GM12878 (cell line): Measurements from ENCODE around the gene DOC2B. TPM values are rescaled to one million over a fixed set of nuclear protein-coding genes. Genes with fewer than 3 reads are reported as not detected.
A peak's percentile ranks its signal among the peaks of the same experiment; 100 is the strongest.

Experiments used
- ATAC-seq: fragments of 200-7000 bp; cut with Tn5 transposase; 3 replicates; pipeline ENCODE4 v1.9.1; 2020; ENCODE audit warnings: mild to moderate bottlenecking, moderate library complexity
- BruUV-seq: library from RNA; stranded (reverse); fragments of 400-500 nt; replicated peaks from 2 replicates; lab custom pipeline; 2021; lab: Mats Ljungman, UMichigan
- CTCF ChIA-PET: fragments of 300-600 bp; sonication (Branson Sonifier 250); formaldehyde crosslinking; extraction: SDS; loops from one replicate; lab custom pipeline; 2021; ENCODE audit warnings: inconsistent platforms; lab: Yijun Ruan, JAX
- POLR2A ChIA-PET: fragments of 350-600 bp; formaldehyde crosslinking; extraction: SDS; loops from one replicate; lab custom pipeline; 2021; ENCODE audit warnings: inconsistent platforms; lab: Charles Lee
- RAD21 ChIA-PET: fragments of 300-600 bp; sonication (Branson Sonifier 250); formaldehyde crosslinking; loops from one replicate; lab custom pipeline; 2023; ENCODE audit warnings: antibody characterized with exemption; ENCODE audit not compliant: unreplicated experiment; lab: Charles Lee
- SMC1A ChIA-PET: fragments of 300-600 bp; sonication (Branson Sonifier 250); formaldehyde crosslinking; loops from one replicate; lab custom pipeline; 2023; ENCODE audit not compliant: unreplicated experiment, uncharacterized antibody; lab: Charles Lee
- DNase-seq: peaks from one replicate; pipeline ENCODE4 v3.0.0-alpha.2; 2011; ENCODE audit warnings: low read depth, low spot score
- FAIRE-seq: peaks from 3 replicates; lab custom pipeline; 2011; peaks lifted over from hg19 to GRCh38; lab: Jason Lieb, UNC
- H2AFZ ChIP-seq: 2 replicates; pipeline ENCODE4 v1.6.0; 2011; ENCODE audit warnings: low read depth, low read length, control low read depth; ENCODE audit not compliant: control insufficient read depth
- H3K27ac ChIP-seq: 2 replicates; pipeline ENCODE4 v1.5.1; 2011; ENCODE audit warnings: control low read depth; ENCODE audit not compliant: control insufficient read depth, insufficient read depth
- H3K27me3 ChIP-seq, 2 experiments: replicated peaks in 1 of 2; 2 replicates each; pipeline versions ENCODE4 v1.6.0 to v1.6.1; 2011; ENCODE audit warnings: low read length in 1 of 2; ENCODE audit not compliant: control insufficient read depth in 2 of 2, insufficient read depth in 2 of 2
- H3K36me3 ChIP-seq, 2 experiments: 2 replicates each; pipeline ENCODE4 v1.5.1; 2011; ENCODE audit warnings: low read length in 1 of 2; ENCODE audit not compliant: control insufficient read depth in 2 of 2, insufficient read depth in 2 of 2
- H3K4me1 ChIP-seq: 2 replicates; pipeline ENCODE4 v1.6.1; 2011; ENCODE audit warnings: mild to moderate bottlenecking, low read length, moderate library complexity, mixed read lengths; ENCODE audit not compliant: control insufficient read depth, insufficient read depth
- H3K4me2 ChIP-seq: 2 replicates; pipeline ENCODE4 v1.6.0; 2011; ENCODE audit warnings: control low read depth; ENCODE audit not compliant: control insufficient read depth, insufficient read depth
- H3K4me3 ChIP-seq: fragments of 200-600 bp; sonication (generic); 2 replicates; pipeline ENCODE4 v1.5.1; 2016
- H3K79me2 ChIP-seq: 2 replicates; pipeline ENCODE4 v1.6.0; 2011; ENCODE audit warnings: low read length; ENCODE audit not compliant: control insufficient read depth, insufficient read depth
- H3K9ac ChIP-seq: 2 replicates; pipeline ENCODE4 v1.8.0; 2011; ENCODE audit warnings: low read length, control low read depth, mixed read lengths; ENCODE audit not compliant: control insufficient read depth, insufficient read depth
- H3K9me3 ChIP-seq: replicated peaks from 3 replicates; pipeline ENCODE4 v1.5.1; 2011; ENCODE audit warnings: mild to moderate bottlenecking, low read length; ENCODE audit not compliant: control insufficient read depth, insufficient read depth
- H4K20me1 ChIP-seq: 2 replicates; pipeline ENCODE4 v1.6.0; 2011; ENCODE audit not compliant: control insufficient read depth, insufficient read depth
- DPF2 ChIP-seq: fragments of 450-650 bp; IDR thresholded peaks from 2 replicates; pipeline ENCODE4 v1.6.1; 2017; ENCODE audit warnings: mild to moderate bottlenecking
- EED ChIP-seq: sonication (generic); IDR thresholded peaks from 2 replicates; pipeline ENCODE4 v1.6.1; 2016; ENCODE audit warnings: antibody characterized with exemption, low read depth
- GABPA ChIP-seq: IDR thresholded peaks from 2 replicates; pipeline ENCODE4 v1.6.1; 2014; ENCODE audit warnings: antibody characterized with exemption, low read depth, mild to moderate bottlenecking, inconsistent platforms
- NFYB ChIP-seq: IDR thresholded peaks from 2 replicates; pipeline ENCODE4 v1.6.1; 2011; ENCODE audit warnings: low read depth, mild to moderate bottlenecking, low read length, improper control_type of control experiment, moderate library complexity; ENCODE audit not compliant: insufficient read depth
- RUNX3 ChIP-seq: IDR thresholded peaks from 2 replicates; pipeline ENCODE4 v1.6.1; 2012; ENCODE audit warnings: low read length, inconsistent platforms
- SUPT20H ChIP-seq: IDR thresholded peaks from 2 replicates; pipeline ENCODE4 v1.6.1; 2011; ENCODE audit warnings: low read depth, mild to moderate bottlenecking, low read length, moderate library complexity, borderline replicate concordance; ENCODE audit not compliant: control insufficient read depth
- TARDBP ChIP-seq: IDR thresholded peaks from 2 replicates; pipeline ENCODE4 v1.6.1; 2016; ENCODE audit warnings: borderline replicate concordance
- ZNF24 ChIP-seq: fragments of 450-650 bp; IDR thresholded peaks from 2 replicates; pipeline ENCODE4 v1.6.1; 2017; ENCODE audit warnings: antibody characterized with exemption, mild to moderate bottlenecking
- ZNF384 ChIP-seq: IDR thresholded peaks from 2 replicates; pipeline ENCODE4 v1.6.1; 2012; ENCODE audit warnings: low read depth, mild to moderate bottlenecking, low read length, improper control_type of control experiment, borderline replicate concordance
- WGBS: methylation state at CpG from one replicate; pipeline ENCODE4 v1.1.6; 2016; ENCODE audit warnings: low lambda C conversion rate; ENCODE audit not compliant: insufficient replicate concordance, insufficient coverage; ENCODE audit errors: missing lambda C conversion rate; 5-methylcytosine and 5-hydroxymethylcytosine counted together
- in situ Hi-C: fragments of 300-500 bp; cut with MboI; formaldehyde crosslinking; loops from 9 replicates; pipeline ENCODE4 v1.14.3; 2018; ENCODE audit warnings: mixed read lengths
- intact Hi-C: fragments of 100-400 bp; cut with micrococcal nuclease; formaldehyde crosslinking; loops from one replicate; pipeline ENCODE4 v1.14.2; 2022; ENCODE audit not compliant: unreplicated experiment
- polyA plus RNA-seq, 11 experiments: library from polyadenylated mRNA; depleted of rRNA in 4 of 11; unstranded in 6 of 11; stranded (reverse) in 5 of 11; fragments of >200 nt; fragmentation: Nextera tagmentation in 4 of 11; fragmentation: Illumina TruSeq in 1 of 11; extraction: Ambion mirVana in 4 of 11; extraction: Trizol in 1 of 11; gene quantifications; 1 replicate in 1 of 11; 2 replicates in 10 of 11; pipeline versions ENCODE4 v1.2.1 to v1.2.3, GENCODE V29; 2011 to 2016; ENCODE audit warnings: inconsistent platforms in 2 of 11, missing spikeins in 2 of 11, low read depth in 1 of 11
- total RNA-seq, 4 experiments: library from RNA; depleted of rRNA in 3 of 4; stranded (reverse); fragments of >200 nt in 3 of 4; fragmentation: Illumina TruSeq in 1 of 4; extraction: Trizol in 1 of 4; gene quantifications; 2 replicates each; pipeline versions ENCODE4 v1.2.1 to v1.2.3, GENCODE V29; 2013 to 2021
- TF ChIP-seq, protein P1 (sequence below): IDR thresholded peaks from 2 replicates; pipeline ENCODE4 v1.6.1; 2011; ENCODE audit warnings: low read depth, low read length, improper control_type of control experiment, borderline replicate concordance
- TF ChIP-seq, protein P2 (sequence below): fragments of 450-650 bp; IDR thresholded peaks from 2 replicates; pipeline ENCODE4 v1.6.1; 2017; ENCODE audit warnings: mild to moderate bottlenecking
- TF ChIP-seq, protein P3 (sequence below): IDR thresholded peaks from 2 replicates; pipeline ENCODE4 v1.6.1; 2012; ENCODE audit warnings: improper control_type of control experiment, low read depth, low read length; ENCODE audit not compliant: insufficient replicate concordance

Gene DOC2B
- total and polyA plus RNA-seq, 10 of the 15 experiments (the other 5 are each of a cell fraction or from before 2014, with no cell fraction given) = not detected

DNA sequence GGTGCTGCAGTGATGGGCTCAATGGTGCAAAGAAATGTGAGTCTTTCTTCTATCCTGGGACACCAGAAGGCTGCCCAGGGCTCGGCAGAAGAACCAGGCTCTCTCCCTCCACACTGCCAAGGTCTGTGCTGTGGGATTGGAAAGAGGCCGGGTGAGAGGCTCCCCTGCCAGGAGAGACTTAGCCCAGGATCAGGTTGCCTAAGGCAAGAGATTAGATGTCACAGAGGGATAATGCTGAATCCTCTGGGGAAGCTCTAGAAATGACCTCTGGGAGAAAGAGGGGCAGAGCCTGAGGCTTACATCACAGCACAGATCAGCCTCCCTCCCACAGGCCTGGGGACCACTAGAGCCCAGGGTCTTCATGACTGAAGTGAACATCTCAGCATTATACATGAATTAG, 5.7 kb upstream of the DOC2B start (continued):
- TF ChIP-seq, protein P1, sequence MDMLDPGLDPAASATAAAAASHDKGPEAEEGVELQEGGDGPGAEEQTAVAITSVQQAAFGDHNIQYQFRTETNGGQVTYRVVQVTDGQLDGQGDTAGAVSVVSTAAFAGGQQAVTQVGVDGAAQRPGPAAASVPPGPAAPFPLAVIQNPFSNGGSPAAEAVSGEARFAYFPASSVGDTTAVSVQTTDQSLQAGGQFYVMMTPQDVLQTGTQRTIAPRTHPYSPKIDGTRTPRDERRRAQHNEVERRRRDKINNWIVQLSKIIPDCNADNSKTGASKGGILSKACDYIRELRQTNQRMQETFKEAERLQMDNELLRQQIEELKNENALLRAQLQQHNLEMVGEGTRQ = no peak
- TF ChIP-seq NFYB (no peak), ZNF384 (no peak)

GRCh38 chr17:185445-186138, 4.1 kb upstream of the DOC2B start:
- Histone ChIP-seq H3K36me3 (no peaks in the 10 kb centered on the region), H3K79me2 (no peaks in the 10 kb centered on the region), H3K9me3 (no peaks in the 10 kb centered on the region), H3K4me1 (peaks cover 3% of the 10 kb centered on the region), H3K4me3 (no peak overlapping the region), H2AFZ (peak overlapping the region; percentile 26; the same call in 1 of the 2 replicates), H3K27me3 (peaks cover 0 to 5% of the 10 kb centered on the region in 2 experiments; a peak in 2 of 4 replicates), H3K27ac (peak overlapping the region; percentile 4; the same call in 1 of the 2 replicates), H3K9ac (no peak overlapping the region), H4K20me1 (no peaks in the 10 kb centered on the region), H3K4me2 (no peak overlapping the region; the same call in 1 of the 2 replicates)
- ChIA-PET CTCF (no interaction called here), RAD21 (no interaction called here), POLR2A (no interaction called here), SMC1A (no interaction called here)
- intact Hi-C loops = no loop called here
- FAIRE-seq = no peak
- in situ Hi-C loops = no loop called here
- no peak for DNase-seq
- peak; percentile 67 for ATAC-seq
- BruUV-seq = no TSS peak
- 9% methylated on average over 14 of the region's 14 CpGs for WGBS
- TF ChIP-seq TARDBP = no peak
- TF ChIP-seq, protein P2, sequence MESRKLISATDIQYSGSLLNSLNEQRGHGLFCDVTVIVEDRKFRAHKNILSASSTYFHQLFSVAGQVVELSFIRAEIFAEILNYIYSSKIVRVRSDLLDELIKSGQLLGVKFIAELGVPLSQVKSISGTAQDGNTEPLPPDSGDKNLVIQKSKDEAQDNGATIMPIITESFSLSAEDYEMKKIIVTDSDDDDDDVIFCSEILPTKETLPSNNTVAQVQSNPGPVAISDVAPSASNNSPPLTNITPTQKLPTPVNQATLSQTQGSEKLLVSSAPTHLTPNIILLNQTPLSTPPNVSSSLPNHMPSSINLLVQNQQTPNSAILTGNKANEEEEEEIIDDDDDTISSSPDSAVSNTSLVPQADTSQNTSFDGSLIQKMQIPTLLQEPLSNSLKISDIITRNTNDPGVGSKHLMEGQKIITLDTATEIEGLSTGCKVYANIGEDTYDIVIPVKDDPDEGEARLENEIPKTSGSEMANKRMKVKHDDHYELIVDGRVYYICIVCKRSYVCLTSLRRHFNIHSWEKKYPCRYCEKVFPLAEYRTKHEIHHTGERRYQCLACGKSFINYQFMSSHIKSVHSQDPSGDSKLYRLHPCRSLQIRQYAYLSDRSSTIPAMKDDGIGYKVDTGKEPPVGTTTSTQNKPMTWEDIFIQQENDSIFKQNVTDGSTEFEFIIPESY = no peak
- TF ChIP-seq GABPA = no peak
- peak; percentile 35 for TF ChIP-seq RUNX3
- TF ChIP-seq DPF2 = 0 out of 2 replicates have a peak, but pooled peaks have one; percentile 22
- no peak for TF ChIP-seq SUPT20H
- no peak for TF ChIP-seq EED
- no peak for TF ChIP-seq ZNF24
- TF ChIP-seq, protein P3, sequence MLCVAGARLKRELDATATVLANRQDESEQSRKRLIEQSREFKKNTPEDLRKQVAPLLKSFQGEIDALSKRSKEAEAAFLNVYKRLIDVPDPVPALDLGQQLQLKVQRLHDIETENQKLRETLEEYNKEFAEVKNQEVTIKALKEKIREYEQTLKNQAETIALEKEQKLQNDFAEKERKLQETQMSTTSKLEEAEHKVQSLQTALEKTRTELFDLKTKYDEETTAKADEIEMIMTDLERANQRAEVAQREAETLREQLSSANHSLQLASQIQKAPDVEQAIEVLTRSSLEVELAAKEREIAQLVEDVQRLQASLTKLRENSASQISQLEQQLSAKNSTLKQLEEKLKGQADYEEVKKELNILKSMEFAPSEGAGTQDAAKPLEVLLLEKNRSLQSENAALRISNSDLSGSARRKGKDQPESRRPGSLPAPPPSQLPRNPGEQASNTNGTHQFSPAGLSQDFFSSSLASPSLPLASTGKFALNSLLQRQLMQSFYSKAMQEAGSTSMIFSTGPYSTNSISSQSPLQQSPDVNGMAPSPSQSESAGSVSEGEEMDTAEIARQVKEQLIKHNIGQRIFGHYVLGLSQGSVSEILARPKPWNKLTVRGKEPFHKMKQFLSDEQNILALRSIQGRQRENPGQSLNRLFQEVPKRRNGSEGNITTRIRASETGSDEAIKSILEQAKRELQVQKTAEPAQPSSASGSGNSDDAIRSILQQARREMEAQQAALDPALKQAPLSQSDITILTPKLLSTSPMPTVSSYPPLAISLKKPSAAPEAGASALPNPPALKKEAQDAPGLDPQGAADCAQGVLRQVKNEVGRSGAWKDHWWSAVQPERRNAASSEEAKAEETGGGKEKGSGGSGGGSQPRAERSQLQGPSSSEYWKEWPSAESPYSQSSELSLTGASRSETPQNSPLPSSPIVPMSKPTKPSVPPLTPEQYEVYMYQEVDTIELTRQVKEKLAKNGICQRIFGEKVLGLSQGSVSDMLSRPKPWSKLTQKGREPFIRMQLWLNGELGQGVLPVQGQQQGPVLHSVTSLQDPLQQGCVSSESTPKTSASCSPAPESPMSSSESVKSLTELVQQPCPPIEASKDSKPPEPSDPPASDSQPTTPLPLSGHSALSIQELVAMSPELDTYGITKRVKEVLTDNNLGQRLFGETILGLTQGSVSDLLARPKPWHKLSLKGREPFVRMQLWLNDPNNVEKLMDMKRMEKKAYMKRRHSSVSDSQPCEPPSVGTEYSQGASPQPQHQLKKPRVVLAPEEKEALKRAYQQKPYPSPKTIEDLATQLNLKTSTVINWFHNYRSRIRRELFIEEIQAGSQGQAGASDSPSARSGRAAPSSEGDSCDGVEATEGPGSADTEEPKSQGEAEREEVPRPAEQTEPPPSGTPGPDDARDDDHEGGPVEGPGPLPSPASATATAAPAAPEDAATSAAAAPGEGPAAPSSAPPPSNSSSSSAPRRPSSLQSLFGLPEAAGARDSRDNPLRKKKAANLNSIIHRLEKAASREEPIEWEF = no peak
